ENCODE results near the gene RHOT2.

- no peak for TF ChIP-seq CTCF (IDR thresholded peaks at IDR 0.05)
- TF ChIP-seq EZH2 (IDR thresholded peaks at IDR 0.05): no peak
- TF ChIP-seq EZH2phosphoT487 (IDR thresholded peaks at IDR 0.05): no peak
Observed at GRCh38 chr16:649631-650030, 18.3 kb upstream of the RHOT2 start.

Measured in neural progenitor cell (in vitro differentiated cells).